GM21360 (cell line): ENCODE data around the gene TMEM150A.
"Not testable (repeated sequence)": the region's sequence is repeated elsewhere in the genome, so short reads cannot be mapped to it uniquely, and the experiment has no call there.

ENCODE experiments used
- ATAC-seq: cut with Tn5 transposase; IDR thresholded peaks from one replicate; pipeline ENCODE4 v1.9.1; 2021; ENCODE audit warnings: mild to moderate bottlenecking, moderate library complexity; ENCODE audit not compliant: unreplicated experiment

TMEM150A gene

GRCh38 chr2:85613717-85614515 lies 11.4 kb upstream of the TMEM150A start:
- ATAC-seq: no peak

DNA sequence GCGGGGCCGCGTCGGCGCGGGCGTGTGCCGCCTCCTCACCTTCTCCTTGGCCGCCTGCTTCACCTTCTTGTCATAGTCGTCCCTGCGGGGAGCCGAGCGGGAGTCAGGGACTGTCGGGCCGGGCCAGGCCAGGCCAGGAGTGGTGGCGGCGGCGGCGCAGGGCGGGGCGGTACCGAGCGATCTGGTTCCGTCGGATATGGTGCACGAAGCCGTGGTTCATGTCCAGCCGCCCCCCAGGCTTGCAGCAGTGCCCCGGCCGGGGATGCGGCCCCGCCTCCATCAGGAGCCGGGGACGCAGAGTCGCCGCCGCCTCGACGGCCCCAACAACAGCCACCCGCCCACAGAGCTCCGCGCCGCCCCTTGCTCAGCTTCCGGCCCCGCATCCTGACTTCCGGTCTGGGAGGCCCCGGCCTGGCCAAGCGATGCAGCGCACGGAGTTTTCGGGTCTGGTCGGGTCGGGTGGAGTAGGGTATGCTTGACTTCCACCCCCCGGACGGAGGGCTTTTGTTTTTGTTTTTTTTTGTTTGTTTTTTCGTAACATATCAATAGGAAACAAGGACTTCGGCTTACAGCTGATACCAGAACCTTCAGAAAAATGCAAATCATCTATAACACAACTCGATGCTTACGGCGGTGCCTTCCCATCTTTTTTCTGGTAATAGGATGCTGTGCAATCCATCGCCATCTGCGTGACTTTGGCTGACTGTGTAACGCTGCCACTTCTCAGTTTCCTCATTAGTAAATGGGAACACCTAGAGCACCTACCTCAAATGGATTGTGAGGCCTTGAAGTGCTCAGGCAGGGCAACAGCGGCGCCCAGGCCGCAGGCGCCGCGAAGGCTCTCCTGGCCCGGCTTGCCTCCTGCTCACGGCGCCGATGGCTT lies 9.4 kb upstream of the TMEM150A start, which contains the start of gene C2orf68:
TSS of gene C2orf68 (minus strand) at position 362 of the 883 bp plus-strand sequence. CDS start at position 280, 82 bp downstream.
- ATAC-seq: peak; percentile 75

DNA sequence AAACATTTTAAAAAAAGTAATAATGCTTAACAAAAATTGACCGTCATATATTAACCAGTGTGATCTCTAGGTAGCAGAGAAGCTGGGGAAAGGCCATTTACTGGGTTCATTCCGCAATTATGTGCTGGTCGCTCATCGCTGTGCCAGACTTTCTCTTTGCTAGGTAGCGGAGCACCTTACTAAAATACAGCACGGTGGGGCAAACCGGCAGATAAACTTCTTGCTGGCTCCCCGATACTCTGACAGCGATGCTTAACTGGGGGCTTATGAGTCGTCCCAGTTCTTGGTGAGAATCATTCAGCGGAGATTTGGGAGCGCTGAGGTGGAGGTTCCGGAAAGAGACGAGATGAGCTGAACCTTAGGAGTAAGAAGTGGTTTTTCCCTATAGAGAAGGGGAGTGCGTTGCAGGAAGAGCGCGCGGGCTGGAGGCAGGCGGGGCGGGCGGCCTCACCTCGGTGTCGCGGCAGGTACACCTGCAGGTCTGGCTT lies 8.8 kb upstream of the TMEM150A start:
- ATAC-seq: no peak

- ATAC-seq: no peak
Observed at GRCh38 chr2:85607268-85608215, 5.0 kb upstream of the TMEM150A start.

- ATAC-seq: no peak
Observed at GRCh38 chr2:85606116-85606455, 3.6 kb upstream of the TMEM150A start.

DNA sequence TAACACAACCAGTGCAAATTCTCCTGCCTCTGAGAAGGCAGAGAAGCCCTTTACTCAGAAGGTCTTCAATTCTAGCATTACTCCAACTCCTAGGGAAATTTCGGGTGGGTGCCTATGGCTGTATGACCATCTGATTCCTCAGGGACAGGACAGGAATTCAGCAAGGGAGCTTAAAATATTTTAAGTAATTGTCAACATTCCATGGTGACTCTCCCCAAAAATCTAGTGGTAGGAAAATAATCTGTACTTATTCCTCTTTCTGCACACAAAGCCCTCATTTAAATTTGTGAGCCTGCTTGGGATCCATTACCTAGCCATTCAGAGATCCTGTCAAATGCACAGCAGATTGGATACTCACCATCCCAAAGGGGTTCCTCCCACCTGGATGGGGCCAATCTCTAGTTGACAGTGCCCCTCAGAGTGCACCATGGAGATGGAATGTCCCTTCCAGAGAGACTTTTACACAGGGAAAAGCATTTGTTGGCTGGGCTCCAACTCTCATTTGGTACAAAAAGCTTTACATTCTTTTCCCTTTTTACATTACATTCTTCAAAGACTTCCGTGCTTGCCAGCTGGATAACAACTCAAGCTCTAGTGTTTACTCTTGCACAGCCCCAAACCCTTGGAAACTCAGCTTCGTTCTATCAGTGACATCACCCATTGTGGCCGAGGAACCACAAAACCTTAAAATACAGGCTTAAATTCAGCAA lies 3.1 kb upstream of the TMEM150A start:
- no peak for ATAC-seq

DNA sequence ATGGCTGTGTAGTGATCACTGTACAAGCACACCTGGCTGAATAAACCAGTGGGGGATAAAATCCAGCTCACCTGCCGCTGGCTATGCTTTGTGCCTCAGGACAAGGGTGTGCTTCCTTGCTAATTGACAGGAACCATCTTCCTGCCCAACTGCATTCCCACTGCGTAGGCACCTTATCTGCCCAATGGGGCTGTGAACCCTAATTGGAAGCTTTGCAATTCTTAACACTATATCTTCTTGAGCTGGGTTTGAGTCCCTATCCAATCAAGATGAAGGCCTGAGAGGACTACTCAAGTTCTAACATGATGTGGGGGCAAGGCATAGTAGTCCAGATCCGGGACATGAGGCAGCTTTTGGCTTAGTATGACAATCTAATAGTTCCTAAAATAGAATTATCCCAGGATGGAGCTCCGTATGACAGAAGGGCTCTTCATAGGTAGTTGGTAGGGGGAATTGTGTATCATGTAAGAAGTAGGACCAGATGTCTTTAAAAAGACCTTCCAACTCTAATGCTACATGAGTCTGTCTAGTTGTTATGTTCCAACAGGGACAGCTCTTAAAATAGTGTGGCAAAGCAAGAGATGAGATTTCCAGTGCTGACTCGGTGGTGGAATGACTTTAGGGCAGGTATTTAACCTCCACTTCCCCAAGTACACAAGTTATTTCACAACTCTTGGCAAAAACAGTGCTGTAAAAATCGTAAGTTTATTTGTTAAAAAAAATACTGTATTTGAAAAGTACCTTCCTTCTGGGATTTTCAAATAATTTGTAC lies 2.3 kb upstream of the TMEM150A start:
- no peak for ATAC-seq

DNA sequence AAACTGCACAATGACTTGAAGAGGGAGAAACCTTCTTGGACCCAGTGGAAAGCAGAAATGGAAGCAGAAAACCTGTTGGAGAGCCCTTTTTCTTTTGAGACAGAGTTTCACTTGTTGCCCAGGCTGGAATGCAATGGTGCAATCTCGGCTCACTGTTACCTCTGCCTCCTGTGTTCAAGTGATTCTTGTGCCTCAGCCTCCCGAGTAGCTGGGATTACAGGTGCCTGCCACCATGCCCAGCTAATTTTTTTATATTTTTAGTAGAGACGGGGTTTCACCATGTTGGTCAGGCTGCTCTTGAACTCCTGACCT lies 1.6 kb upstream of the TMEM150A start:
- not testable (repeated sequence) for ATAC-seq

- ATAC-seq: peak; percentile 27
Observed at GRCh38 chr2:85601771-85602475, 575 bp downstream of the TMEM150A start.

- no peak for ATAC-seq
Observed at GRCh38 chr2:85600951-85601770, 1.3 kb downstream of the TMEM150A start.

DNA sequence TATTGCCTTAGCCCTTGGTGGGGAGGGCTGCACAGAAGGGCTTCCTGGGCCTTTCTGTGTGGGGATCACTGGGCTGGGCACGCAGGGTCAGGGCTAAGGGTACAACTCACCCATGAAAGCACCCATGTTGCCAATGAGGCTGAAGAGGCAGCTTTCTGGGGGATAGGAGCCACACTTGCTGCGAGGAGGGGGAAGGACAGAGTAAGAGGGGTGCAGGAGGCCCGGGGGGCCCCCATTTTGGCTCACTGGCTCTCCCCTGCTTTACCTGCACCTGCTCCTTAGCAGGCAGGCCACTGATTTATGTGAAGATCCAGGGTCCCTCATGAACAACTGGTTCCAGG lies 2.3 kb downstream of the TMEM150A start:
- no peak for ATAC-seq

DNA sequence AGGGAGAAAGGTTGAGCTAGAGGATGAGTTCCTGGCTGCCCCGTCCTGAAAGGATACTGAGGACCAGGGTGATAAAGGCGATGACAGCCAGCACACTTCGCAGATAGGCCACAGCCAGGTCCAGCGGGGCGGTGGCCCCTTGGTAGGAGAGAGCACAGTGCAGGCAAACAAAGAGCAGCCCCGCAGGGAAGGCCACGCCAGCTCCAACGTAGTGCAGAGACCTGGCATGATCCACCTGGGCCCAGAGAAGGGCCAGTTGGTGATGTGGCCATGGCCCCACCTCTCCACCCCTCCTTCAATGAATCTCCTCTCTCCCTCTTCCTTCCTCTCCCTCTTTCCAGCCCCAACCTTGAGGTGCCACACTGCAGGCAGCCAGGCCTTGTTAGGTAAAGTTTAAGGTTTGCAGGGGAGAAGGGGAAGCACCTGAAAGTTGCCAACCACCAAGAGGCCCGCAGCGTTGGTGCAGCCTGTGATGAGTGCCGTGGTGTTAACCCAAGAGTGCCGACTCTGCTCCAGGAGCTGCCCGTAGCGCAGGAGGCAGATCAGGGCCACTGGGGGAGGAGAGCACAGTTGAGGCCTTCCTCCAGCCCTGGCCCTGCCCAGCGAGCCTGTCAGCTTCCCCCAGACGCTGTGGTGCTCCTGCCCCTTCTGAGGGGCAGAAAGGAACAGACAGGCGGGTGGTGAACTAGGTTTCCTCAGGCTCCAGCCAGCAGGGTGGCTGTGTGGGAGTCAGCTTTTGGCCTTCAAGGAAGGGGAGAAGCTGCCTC lies 2.8 kb downstream of the TMEM150A start:
- no peak for ATAC-seq

DNA sequence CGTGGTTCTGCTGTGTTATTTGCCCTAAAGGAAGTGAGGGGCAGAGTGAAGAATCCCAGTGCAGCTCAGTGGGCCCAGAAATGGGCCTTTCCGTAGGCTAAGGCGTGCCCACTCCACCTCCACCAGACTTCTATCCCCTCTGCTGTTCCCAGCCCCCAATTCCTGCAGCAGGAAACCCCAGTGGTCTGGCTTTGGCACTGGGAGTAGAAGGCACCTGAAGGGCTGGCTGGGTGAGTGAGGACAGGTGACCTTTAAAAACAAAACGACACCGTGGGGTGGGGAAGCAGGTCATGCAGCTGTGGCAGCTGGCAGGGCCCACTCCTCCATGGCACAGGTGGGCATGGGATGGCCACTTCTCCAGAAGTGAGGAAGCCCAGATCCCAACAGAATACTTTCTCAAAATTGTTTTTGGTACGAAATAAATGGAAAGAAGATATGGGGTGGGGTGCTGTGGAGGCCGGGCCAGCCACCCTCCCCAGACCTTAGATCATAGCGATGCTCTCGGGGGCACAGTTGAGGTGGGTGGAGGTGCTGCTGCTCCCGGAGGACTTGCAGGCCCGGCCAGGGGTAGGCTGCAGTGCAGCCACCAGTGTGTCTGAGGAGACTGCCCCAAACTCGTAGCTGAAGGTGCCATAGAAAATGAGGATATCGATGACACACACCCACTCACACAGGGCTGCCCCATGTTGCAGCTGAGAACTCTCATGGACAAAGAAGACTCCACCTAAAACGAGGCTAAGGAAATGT lies 3.7 kb downstream of the TMEM150A start:
- no peak for ATAC-seq

- ATAC-seq: no peak
Observed at GRCh38 chr2:85597241-85597640, 5.3 kb downstream of the TMEM150A start.

GRCh38 chr2:85596486-85597143 lies 5.9 kb downstream of the TMEM150A start:
- no peak for ATAC-seq

GRCh38 chr2:85596026-85596333 lies 6.5 kb downstream of the TMEM150A start:
- ATAC-seq: peak; percentile 3
